RWPE1 (cell line): ENCODE results near the gene PTGFRN.
A peak's percentile ranks its signal among the peaks of the same experiment; 100 is the strongest.
"Not testable (repeated sequence)": the region's sequence is repeated elsewhere in the genome, so short reads cannot be mapped to it uniquely, and the experiment has no call there.

Source experiments
- CTCF ChIA-PET: fragments of 350-600 bp; sonication (Branson Sonifier 250); formaldehyde crosslinking; extraction: SDS; loops from one replicate; lab custom pipeline; 2021; lab: Yijun Ruan, JAX
- POLR2A ChIA-PET: fragments of 400-600 bp; formaldehyde crosslinking; extraction: SDS; loops from one replicate; lab custom pipeline; 2020; ENCODE audit warnings: antibody characterized with exemption; ENCODE audit not compliant: low non-redundant PET; lab: Yijun Ruan, JAX
- DNase-seq: peaks from one replicate; pipeline ENCODE4 v3.0.0; 2012; ENCODE audit warnings: low spot score
- H3K27ac ChIP-seq: fragments of 450-650 bp; 2 replicates; pipeline ENCODE4 v1.5.1; 2017
- TF ChIP-seq, protein P1 (sequence below): fragments of 450-650 bp; conservative IDR thresholded peaks from 2 replicates; pipeline ENCODE4 v1.5.1; 2017; ENCODE audit warnings: low read depth, mild to moderate bottlenecking

Gene PTGFRN

GRCh38 chr1:116971965-116972673 lies 62.4 kb downstream of the PTGFRN start:
- CTCF ChIA-PET: interaction anchor here (0.7 kb wide), 1 partner anchor 19 kb away, joined by 3 read pairs; no protein-coding TSS in a partner anchor
- H3K27ac ChIP-seq: peak overlapping the region; percentile 48; the same call in 1 of the 2 replicates
- DNase-seq: peak; percentile 13
- POLR2A ChIA-PET: no interaction called here
- TF ChIP-seq, protein P1, sequence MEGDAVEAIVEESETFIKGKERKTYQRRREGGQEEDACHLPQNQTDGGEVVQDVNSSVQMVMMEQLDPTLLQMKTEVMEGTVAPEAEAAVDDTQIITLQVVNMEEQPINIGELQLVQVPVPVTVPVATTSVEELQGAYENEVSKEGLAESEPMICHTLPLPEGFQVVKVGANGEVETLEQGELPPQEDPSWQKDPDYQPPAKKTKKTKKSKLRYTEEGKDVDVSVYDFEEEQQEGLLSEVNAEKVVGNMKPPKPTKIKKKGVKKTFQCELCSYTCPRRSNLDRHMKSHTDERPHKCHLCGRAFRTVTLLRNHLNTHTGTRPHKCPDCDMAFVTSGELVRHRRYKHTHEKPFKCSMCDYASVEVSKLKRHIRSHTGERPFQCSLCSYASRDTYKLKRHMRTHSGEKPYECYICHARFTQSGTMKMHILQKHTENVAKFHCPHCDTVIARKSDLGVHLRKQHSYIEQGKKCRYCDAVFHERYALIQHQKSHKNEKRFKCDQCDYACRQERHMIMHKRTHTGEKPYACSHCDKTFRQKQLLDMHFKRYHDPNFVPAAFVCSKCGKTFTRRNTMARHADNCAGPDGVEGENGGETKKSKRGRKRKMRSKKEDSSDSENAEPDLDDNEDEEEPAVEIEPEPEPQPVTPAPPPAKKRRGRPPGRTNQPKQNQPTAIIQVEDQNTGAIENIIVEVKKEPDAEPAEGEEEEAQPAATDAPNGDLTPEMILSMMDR: no peak

GRCh38 chr1:116972674-116973030 lies 62.9 kb downstream of the PTGFRN start:
- TF ChIP-seq, protein P1: no peak
- ChIA-PET CTCF (interaction anchor here (0.7 kb wide), 2 partner anchors 19 to 275 kb away, joined by 3 to 4 read pairs; no protein-coding TSS in a partner anchor), POLR2A (no interaction called here)
- H3K27ac ChIP-seq: peak overlapping the region; percentile 68
- peak; percentile 9 for DNase-seq

DNA sequence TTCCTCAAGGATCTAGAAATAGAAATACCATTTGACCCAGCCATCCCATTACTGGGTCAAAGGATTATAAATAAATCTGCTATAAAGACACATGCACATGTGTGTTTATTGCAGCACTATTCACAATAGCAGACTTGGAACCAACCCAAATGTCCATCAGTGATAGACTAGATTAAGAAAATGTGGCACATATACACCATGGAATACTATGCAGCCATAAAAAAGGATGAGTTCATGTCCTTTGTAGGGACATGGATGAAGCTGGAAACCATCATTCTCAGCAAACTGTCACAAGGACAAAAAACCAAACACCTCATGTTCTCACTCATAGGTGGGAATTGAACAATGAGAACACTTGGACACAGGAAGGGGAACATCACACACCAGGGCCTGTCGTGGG lies 70.6 kb downstream of the PTGFRN start:
- H3K27ac ChIP-seq, POLR2A ChIA-PET, CTCF ChIA-PET, DNase-seq: not testable (repeated sequence)

GRCh38 chr1:116981521-116982037 lies 71.9 kb downstream of the PTGFRN start:
- no peak for DNase-seq
- TF ChIP-seq, protein P1: no peak
- POLR2A ChIA-PET: no interaction called here
- CTCF ChIA-PET: no interaction called here
- H3K27ac ChIP-seq: no peak overlapping the region

- POLR2A ChIA-PET: no interaction called here
- H3K27ac ChIP-seq: no peak overlapping the region
- CTCF ChIA-PET: no interaction called here
- DNase-seq: no peak
- TF ChIP-seq, protein P1: no peak
Observed at GRCh38 chr1:116982319-116983004, 72.7 kb downstream of the PTGFRN start.

GRCh38 chr1:116983112-116983511 lies 73.4 kb downstream of the PTGFRN start:
- CTCF ChIA-PET: no interaction called here
- POLR2A ChIA-PET: no interaction called here

More at GRCh38 chr1:116983112-116983511, 73.4 kb downstream of the PTGFRN start:
- no peak overlapping the region for H3K27ac ChIP-seq
- TF ChIP-seq, protein P1: no peak
- no peak for DNase-seq
